Osteocyte (in vitro differentiated cells): ENCODE data around the gene TXNDC11. TPM values are rescaled to one million over a fixed set of nuclear protein-coding genes. Genes with fewer than 3 reads are reported as not detected.

Experiments
- DNase-seq: peaks from one replicate; pipeline ENCODE4 v3.0.0; 2021; ENCODE audit warnings: mixed read lengths; ENCODE audit not compliant: unreplicated experiment; ENCODE audit errors: extremely low spot score
- H3K27ac Mint-ChIP-seq: one replicate; pipeline ENCODE4 v1.8.0; 2021; ENCODE audit warnings: mild to moderate bottlenecking, mixed read lengths; ENCODE audit not compliant: unreplicated experiment
- H3K27me3 Mint-ChIP-seq: one replicate; pipeline ENCODE4 v1.8.0; 2021; ENCODE audit warnings: mixed read lengths; ENCODE audit not compliant: unreplicated experiment
- H3K36me3 Mint-ChIP-seq: one replicate; pipeline ENCODE4 v1.8.0; 2021; ENCODE audit warnings: mixed read lengths; ENCODE audit not compliant: unreplicated experiment
- H3K4me1 Mint-ChIP-seq: one replicate; pipeline ENCODE4 v1.8.0; 2021; ENCODE audit warnings: mixed read lengths; ENCODE audit not compliant: unreplicated experiment
- H3K4me3 Mint-ChIP-seq: one replicate; pipeline ENCODE4 v1.8.0; 2021; ENCODE audit warnings: mild to moderate bottlenecking, moderate library complexity, mixed read lengths; ENCODE audit not compliant: unreplicated experiment
- H3K9me3 Mint-ChIP-seq: one replicate; pipeline ENCODE4 v1.8.0; 2021; ENCODE audit warnings: mixed read lengths; ENCODE audit not compliant: unreplicated experiment
- CTCF ChIP-seq: fragments of 200-600 bp; sonication (generic); IDR thresholded peaks from 2 replicates; pipeline ENCODE4 v1.5.0; 2021; ENCODE audit warnings: antibody characterized with exemption, mild to moderate bottlenecking, moderate library complexity
- total RNA-seq: library from RNA; stranded (reverse); gene quantifications from 2 replicates; pipeline ENCODE4 v1.2.1, GENCODE V29; 2021

Gene TXNDC11
- total RNA-seq, 1 donor from 2014 or later = 31.9 TPM

- Mint-ChIP-seq H3K27me3 (no peaks in the 10 kb centered on the region), H3K9me3 (no peaks in the 10 kb centered on the region), H3K36me3 (peaks cover 56% of the 10 kb centered on the region), H3K27ac (no peak overlapping the region), H3K4me3 (no peak overlapping the region), H3K4me1 (peaks cover 43% of the 10 kb centered on the region)
- DNase-seq = no peak
- no peak for TF ChIP-seq CTCF
Measured at GRCh38 chr16:11685844-11686618, 56.6 kb downstream of the TXNDC11 start.

- H3K36me3 Mint-ChIP-seq = peaks cover 59% of the 10 kb centered on the region
- peak overlapping the region; percentile 44 for H3K27ac Mint-ChIP-seq
- peaks cover 34% of the 10 kb centered on the region for H3K4me1 Mint-ChIP-seq
- no peak overlapping the region for H3K4me3 Mint-ChIP-seq
- no peaks in the 10 kb centered on the region for H3K9me3 Mint-ChIP-seq
- TF ChIP-seq CTCF = no peak
- H3K27me3 Mint-ChIP-seq = no peaks in the 10 kb centered on the region
- DNase-seq = no peak
Measured at GRCh38 chr16:11684231-11685025, 58.2 kb downstream of the TXNDC11 start.

- Mint-ChIP-seq H3K36me3 (peaks cover 60% of the 10 kb centered on the region), H3K4me3 (no peak overlapping the region), H3K9me3 (no peaks in the 10 kb centered on the region), H3K27ac (peak overlapping the region; percentile 74), H3K27me3 (no peaks in the 10 kb centered on the region), H3K4me1 (peaks cover 26% of the 10 kb centered on the region)
- TF ChIP-seq CTCF = no peak
- DNase-seq = no peak
Measured at GRCh38 chr16:11683145-11683544, 59.5 kb downstream of the TXNDC11 start.

GRCh38 chr16:11682655-11683096, 60.0 kb downstream of the TXNDC11 start:
- Mint-ChIP-seq H3K4me1 (peaks cover 25% of the 10 kb centered on the region), H3K4me3 (no peak overlapping the region), H3K27me3 (no peaks in the 10 kb centered on the region), H3K9me3 (no peaks in the 10 kb centered on the region), H3K27ac (peak overlapping the region; percentile 74), H3K36me3 (peaks cover 56% of the 10 kb centered on the region)
- no peak for DNase-seq
- no peak for TF ChIP-seq CTCF
